HG03571 (cell line): ENCODE results near the gene NELL1.

Source experiments
- ATAC-seq: cut with Tn5 transposase; IDR thresholded peaks from one replicate; pipeline ENCODE4 v1.9.1; 2021; ENCODE audit not compliant: unreplicated experiment

Gene NELL1

GRCh38 chr11:20668844-20669819, at the start of gene NELL1:
TSS of gene NELL1 (plus strand) at chr11:20669586.
- no peak for ATAC-seq

GRCh38 chr11:20620988-20621387, 48.4 kb upstream of the NELL1 start:
- no peak for ATAC-seq

GRCh38 chr11:20621679-20622078, 47.7 kb upstream of the NELL1 start:
- no peak for ATAC-seq

- no peak for ATAC-seq
These were observed 46.1 kb upstream of the NELL1 start for GRCh38 chr11:20623252-20623651.

GRCh38 chr11:20626279-20626678, 43.1 kb upstream of the NELL1 start:
- no peak for ATAC-seq

GRCh38 chr11:20627026-20627425, 42.4 kb upstream of the NELL1 start:
- ATAC-seq = no peak

GRCh38 chr11:20627701-20628100, 41.7 kb upstream of the NELL1 start:
- ATAC-seq = no peak

- ATAC-seq = no peak
These were observed 37.7 kb upstream of the NELL1 start for GRCh38 chr11:20631519-20632168.

- ATAC-seq = no peak
These were observed 37.2 kb upstream of the NELL1 start for GRCh38 chr11:20632169-20632532.

- ATAC-seq = no peak
These were observed 35.3 kb upstream of the NELL1 start for GRCh38 chr11:20634044-20634443.

GRCh38 chr11:20634781-20635180, 34.6 kb upstream of the NELL1 start:
- no peak for ATAC-seq

GRCh38 chr11:20638074-20638473, 31.3 kb upstream of the NELL1 start:
- ATAC-seq = no peak

GRCh38 chr11:20639688-20640087, 29.7 kb upstream of the NELL1 start:
- ATAC-seq = no peak

GRCh38 chr11:20640401-20640800, 29.0 kb upstream of the NELL1 start:
- ATAC-seq = no peak

- no peak for ATAC-seq
These were observed 25.0 kb upstream of the NELL1 start for GRCh38 chr11:20644360-20644759.

- peak; percentile 78 for ATAC-seq
These were observed 21.3 kb upstream of the NELL1 start for GRCh38 chr11:20647976-20648565.

- ATAC-seq = no peak
These were observed 17.1 kb upstream of the NELL1 start for GRCh38 chr11:20652150-20652806.

- ATAC-seq = no peak
These were observed 15.3 kb upstream of the NELL1 start for GRCh38 chr11:20654038-20654437.

- no peak for ATAC-seq
These were observed 12.5 kb upstream of the NELL1 start for GRCh38 chr11:20656901-20657300.

- no peak for ATAC-seq
These were observed 11.3 kb upstream of the NELL1 start for GRCh38 chr11:20658135-20658534.

GRCh38 chr11:20661445-20661844, 7.9 kb upstream of the NELL1 start:
- ATAC-seq = no peak
